Activated effector memory CD4-positive, alpha-beta T cell treated with anti-CD3 and anti-CD28 coated beads, Interleukin-2, amount 50 U/mL, for 16 hours (primary cell): ENCODE data around the gene PLA2G6.
"Not testable (repeated sequence)": the region's sequence is repeated elsewhere in the genome, so short reads cannot be mapped to it uniquely, and the experiment has no call there.

ENCODE experiments used
- DNase-seq: peaks from one replicate; pipeline ENCODE4 v3.0.0-alpha.2; 2020

Gene PLA2G6

DNA sequence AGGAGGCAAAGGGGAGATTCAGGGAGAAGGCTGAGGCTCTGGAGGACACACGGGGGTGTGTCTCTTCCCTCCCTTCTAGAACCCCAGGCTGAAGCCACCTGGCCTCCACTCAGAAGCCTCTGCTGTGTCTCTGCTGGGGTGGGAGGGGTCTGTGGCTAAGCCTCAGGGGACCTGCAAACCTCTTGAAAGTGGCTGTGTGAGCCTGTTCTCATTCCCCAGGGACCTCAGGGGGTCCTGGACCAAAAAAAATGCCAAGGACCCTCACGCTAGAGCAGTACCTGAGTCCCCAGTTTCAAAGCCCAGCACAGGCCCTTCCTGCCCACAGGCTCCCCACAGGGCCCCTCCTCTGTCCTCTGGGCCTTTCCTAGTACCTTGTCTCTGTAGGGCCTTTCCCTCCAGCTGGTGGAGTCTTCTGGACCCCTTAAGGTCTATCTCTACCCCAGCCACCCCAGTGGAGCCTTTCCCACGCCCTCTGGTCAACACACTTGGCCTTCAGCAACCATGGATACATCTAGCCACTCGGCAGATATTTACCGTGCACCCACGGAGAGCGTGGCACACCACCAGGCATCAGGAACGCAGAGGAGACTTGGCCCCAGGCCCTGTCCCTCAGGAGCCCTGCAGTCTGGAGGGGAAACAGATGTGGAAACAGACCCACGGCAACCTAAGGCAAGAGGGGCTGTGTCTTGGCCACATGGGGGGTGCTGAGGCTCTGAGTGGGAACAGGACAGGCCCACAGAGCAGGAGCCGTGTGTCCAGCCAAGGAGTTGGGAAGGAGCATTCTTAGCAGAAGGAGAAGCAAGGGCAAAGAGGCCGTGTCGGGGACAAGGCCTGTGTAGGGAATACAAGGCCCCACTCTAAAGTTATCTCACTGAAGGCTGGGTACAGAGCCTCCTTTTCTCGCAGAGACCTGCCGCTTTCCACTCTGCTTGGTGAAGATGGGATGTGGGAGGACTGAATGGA, 18.5 kb downstream of the PLA2G6 start:
- no peak for DNase-seq

DNA sequence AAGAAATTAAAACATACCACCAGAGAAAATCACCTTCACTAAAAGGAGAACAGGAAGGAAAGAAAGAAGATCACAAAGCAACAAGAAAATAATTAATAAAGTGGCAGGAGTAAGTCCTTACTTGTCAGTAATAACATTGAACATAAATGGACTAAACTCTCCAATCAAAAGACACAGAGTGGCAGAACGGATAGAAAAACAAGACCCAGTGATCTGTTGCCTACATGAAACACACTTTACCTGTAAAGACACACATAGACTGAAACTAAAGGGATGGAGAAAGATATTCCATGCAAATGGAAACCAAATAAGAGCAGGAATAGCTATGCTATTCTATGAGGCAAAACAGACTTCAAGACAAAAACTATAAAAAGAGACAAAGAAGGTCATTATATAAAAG, 25.9 kb downstream of the PLA2G6 start:
- DNase-seq: no peak

DNA sequence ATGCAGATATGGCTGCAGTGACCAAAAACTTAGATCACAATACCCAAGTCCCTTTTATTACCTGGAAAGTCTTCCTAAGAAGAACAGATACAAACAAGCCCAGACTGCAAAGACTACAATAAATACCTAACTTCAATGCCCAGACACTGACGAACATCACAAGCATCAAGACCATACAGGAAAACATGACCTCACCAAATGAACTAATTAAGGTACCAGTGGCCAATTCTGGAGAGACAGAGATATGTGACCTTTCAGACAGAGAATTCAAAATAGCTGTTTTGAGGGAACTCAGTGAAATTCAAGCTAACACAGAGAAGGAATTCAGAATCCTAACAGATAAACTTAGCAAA, 27.1 kb downstream of the PLA2G6 start:
- not testable (repeated sequence) for DNase-seq

DNA sequence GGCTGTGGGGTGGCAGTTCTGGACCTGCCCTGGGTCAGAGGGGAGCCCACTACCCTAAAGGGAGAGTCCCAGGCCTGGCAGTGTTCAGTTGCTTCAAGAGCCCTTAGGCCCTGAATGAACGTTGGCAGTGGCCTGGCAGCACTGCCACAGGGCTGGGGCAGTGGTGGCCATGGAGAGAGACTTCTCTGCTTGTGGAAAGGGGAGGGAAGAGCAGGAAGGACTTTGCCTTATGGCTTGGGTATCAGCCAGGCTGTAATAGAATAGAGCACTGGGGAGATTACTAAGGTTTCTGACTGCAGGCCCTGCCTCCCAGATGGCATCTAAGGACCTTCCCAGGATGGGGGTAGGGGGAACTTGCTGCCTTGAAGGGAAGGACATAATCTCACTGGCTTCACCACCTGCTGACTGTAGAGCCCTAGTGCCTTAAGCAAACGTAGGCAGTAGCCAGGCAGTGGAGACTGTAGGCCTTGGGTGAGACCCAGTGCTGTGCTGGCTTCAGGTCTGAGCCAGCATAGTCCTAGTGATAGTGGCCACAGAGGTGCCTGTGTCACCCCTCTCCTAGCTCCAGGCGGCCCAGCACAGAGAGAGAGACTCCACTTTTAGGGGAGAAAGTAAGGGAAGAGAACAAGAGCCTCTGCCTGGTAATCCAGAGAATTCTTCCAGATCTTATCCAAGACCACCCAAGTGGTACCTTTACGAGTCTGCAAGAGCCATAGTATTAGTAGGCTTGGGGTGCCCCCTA, 27.6 kb downstream of the PLA2G6 start:
- no peak for DNase-seq

DNA sequence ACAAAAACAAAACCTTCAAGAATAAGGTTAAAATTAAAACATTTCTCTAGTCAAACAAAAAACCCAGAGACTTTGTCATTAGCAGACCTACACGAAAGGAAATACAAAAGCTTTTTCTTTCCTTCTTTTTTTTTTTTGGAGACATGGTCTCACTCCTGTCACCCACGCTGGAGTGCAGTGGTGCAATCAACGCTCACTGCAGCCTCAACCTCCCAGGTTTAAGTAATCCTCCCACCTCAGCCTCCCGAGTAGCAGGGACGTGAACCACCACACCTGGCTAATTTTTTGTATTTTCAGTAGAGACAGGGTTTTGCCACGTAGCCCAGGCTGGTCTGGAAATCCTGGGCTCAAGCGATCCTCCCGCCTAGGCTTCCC, 30.5 kb downstream of the PLA2G6 start:
- no peak for DNase-seq

DNA sequence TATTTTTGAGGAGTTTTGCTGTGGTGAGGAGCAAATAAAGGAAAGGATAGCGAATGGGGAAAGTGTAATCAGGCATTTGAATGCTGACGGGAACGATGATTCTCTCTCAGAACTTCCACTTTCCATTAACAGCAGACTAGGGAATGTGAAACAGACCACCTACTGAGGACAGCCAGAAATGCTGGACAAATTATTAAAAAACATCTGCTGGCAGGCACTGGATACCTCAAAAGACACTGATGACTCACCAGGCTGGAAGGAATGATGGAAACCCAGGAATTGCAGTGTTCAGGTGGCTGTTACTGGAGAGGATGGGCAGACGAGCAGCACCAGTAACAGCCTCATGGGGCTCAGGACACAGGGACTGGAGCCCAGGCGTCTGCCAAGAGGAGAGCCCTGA, 33.4 kb downstream of the PLA2G6 start:
- DNase-seq: no peak

DNA sequence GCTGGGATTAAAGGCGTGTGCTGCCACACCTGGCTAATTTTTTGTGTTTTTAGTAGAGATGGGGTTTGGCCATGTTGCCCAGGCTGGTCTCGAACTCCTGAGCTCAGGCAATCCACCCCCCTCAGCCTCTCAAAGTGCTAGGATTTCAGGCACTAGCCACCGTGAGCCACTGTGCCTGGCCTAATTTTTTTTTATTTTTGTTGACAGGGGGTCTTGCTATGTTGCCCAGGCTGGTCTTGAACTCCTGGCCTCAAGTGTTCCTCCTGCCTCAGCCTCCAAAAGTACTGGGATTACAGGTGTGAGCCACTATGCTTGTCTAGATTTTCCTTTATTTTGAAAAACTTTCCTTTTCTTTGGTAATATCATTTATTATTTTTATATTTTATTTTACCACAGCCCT, 35.5 kb downstream of the PLA2G6 start:
- DNase-seq: not testable (repeated sequence)

DNA sequence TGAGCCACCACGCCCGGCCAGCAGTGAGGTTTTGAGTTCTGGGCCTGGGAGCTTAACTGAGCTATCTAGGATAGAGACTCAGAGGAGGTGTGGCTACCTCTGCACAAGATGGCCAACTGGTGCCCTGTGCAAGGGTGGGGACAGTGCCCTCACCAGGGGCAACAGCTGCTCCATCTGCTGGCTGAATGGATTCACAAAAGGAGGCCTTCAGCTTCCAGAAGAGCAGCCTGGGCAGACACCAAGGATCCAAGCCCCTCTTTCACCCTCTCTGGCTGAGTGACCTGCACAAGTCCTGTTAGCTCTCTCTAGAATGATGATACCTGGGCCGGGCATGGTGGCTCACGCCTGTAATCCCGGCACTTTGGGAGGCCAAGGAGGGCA, 37.6 kb downstream of the PLA2G6 start:
- no peak for DNase-seq

DNA sequence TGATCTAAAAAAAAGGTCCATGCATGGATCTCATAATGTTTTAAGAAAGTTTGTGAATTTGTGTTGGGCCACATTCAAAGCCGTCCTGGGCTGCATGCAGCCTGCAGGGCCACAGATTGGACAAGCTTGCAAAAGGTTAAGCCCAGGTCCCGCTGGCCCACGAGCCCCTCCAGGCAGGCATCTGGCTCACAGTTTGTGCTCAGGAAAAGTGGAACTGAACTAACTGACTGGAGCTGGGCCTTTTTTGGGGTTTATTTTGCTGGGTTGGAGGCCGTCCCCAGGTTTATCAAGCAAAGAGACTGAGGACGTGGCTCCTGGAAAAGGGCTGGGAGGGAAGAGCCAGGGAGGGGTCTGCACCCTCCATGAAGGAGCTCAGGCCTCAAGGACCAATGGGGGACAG, 39.0 kb downstream of the PLA2G6 start:
- no peak for DNase-seq

DNA sequence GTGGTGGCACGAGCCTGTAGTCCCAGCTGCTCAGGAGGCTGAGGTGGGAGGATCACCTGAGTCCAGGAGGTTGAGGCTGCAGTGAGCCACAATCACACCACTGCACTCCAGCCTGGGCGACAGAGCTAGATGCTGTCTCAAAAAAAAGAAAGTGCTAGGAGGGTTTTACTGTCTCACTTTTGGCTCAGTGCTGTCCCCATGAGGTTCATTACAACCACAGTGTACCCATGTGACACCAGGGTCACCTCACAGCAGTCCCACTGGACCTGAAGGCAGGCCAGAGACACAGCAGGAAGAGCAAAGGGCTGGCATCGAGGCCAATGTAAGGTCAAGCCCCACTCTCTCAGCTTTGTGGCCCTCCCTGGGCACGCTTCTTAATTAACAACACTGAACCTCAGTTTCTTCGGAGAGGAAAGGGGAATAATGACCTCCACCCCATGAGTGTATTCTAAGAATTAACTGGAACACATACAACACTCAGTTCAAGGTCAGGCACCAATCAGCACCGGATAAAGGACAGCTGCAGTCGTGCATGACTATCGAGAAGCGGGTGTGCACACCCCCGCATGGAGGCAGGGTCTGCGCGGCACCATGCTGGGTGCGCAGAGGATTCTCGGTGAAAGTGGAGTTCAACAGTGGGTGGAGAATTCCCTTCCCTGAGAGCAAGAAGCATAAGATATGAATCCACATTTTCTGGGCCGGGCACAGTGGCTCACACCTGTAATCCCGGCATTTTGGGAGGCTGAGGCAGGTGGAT, 40.2 kb downstream of the PLA2G6 start:
- DNase-seq: no peak

DNA sequence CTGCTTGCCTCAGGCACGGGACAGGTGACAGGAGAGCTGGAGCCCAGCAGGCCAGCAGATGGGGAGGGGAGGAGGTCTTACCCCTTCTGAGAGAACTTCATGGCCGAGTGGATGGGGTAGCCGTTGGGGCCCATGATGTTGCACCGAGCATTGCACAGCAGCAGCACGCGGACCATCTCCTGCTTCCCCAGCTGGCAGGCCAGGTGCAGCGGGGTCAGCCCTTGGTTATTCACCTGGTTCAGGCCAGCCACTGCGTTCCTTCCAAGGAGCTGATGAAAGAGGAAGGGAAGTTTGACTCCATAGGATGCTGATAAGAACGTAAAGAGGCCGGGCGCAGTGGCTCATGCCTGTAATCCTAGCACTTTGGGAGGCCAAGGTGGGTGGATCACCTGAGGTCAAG, 41.7 kb downstream of the PLA2G6 start:
- no peak for DNase-seq

DNA sequence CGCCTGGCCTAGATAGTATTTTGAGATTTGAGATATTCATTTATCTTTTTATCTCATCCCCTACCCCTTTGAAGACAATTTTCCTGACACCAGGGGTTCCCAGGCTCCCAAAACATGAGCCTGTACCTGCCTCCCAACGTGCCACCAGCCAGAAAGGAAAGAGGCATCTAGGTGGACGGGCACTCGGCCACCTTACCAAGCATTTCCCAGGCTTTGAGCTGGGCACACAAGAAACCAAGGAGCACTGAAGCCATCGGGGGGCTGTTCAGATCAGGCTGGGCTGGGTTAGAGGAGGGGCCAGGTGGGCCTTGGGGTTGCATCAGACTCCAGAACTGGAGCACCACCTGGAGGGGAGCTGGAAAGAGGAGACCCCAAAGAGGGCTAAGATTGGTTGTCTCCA, 42.7 kb downstream of the PLA2G6 start:
- DNase-seq: no peak

DNA sequence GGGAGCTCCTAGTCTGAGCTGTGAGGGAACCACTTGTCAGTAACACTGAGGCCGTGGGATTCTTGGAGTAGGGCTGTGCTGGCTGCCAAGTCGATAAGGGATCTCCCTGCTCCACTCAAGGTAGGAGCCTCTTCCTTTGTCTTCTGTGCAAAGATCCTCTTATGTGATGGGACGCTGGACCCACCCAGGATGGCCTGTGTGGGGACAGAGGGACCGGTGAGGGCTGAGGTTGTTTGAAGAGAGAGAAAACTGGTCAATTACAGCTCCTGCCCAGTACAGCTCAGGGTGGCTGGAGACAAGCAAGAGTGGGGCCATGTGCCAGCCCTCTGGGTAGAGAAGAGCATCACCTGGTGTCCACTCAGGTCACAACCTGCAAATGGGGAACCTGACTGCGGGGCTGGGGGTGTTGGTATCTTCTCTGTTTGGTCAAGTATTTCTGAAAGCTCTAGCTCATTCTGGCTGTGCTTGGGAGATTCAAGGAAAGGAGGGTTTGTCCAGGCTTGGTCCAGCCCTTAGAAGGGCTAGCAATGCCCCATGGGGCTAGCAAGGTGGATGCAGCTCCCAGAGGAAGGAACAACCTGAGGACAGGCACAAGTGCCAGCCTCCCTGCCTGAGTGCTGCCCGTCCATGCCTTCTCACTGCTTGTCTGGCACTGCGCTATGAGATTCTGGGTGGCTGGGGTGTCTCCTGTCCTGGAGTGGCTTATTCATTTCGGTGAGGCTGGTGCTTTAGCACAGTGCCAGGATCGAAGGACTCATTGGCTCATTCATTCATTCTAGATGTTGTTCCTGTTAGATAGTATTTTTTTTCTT, 43.5 kb downstream of the PLA2G6 start:
- no peak for DNase-seq

DNA sequence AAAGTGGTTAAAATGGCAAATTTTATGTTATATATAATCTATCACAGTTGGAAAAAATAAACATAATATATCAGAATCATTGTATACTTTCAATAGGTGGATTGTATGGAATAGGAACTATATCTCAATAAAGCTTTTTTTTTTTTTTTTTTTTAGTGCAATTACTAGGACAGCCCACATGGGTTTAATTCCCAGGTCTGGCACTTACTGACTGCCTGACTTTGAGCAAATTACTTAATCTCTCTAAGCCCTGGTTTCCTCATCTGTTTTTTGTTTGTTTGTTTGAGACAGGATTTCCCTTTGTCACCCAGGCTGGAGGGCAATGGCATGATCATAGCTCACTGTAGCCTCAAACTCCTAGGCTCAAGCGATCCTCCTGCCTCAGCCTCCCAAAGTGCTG, 45.0 kb downstream of the PLA2G6 start:
- DNase-seq: no peak

DNA sequence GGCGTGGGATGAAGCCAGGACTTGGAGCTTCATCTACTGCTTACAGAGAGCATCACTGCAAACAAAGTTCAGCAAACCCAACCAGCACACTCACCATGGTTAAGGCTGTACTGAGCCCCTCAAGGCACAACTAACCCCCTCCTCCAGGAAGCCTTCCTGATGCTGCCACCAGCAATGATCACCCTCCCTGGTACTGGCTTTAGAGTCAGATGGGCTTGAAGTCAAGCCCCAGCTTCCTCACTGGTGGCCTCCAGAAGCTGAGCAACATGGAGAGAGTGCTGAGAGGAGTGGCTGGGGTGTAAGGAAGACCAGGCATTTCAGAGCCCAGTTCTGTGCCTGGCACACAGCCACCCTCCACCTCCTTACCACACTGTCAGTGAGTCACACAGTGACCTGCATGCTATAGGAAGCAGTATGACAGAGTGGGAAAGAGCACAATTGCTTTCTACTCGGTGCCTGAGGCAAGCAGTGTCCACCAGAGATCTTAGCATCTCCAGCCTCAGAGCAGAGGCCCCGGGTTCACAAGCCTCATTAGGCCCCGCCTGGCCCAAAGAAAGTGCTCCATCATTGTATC, 46.4 kb downstream of the PLA2G6 start:
- no peak for DNase-seq

DNA sequence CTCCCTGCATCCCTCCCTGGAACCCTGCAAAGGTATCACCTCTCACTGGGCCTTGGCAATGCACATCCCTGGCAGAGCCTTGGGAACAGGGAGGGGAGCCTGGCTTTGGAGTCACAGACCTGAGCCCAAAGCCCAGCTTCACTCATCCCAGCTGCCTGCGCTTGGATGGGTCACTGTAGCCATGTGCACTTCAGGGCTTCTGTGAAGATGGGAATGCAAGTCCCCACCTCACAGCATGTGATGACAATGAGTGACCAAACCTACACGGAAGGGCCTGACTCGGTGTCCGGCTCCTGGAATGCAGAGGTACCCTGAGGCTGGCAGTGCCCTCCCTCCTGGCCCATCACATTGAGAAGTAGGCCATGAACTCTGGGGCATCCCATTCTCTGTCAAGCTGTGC, 48.3 kb downstream of the PLA2G6 start:
- DNase-seq: no peak

DNA sequence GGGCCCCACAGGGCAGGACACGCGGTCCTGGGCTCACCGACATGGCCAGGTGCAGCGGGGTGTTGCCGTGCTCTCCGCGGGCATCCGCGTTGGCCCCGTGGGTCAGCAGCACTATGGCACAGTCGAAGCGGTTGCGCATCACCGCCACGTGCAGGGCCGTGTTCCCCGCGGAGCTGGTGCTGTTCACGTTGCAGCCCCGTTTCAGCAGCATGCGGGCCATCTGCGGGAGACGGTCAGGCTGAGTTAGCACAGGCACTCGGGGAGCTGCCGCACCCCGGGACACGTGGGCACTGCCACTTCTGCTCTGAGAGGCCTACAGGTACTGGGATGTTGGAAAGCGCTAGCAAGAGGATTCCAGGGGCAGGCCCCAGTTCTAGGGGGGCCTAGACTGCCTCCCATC, 48.8 kb downstream of the PLA2G6 start:
- no peak for DNase-seq

DNA sequence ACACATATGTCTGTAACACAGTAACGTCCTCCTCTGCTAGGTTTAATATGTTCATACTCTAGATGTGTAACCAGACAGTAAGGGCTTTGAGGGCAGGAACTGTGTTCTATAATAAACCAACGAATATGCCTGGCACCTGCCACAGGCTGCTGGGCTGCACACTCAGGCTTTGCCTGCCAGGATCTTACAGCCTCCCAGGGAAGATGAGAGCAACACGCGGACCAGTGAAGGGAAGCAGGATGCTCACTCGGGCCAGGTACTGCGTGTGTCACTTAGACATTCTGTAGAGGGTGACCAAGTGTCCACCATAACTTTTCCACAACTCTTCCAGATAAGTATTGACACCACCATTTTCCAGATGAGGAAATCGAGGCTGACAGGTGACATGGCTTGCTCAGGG, 49.5 kb downstream of the PLA2G6 start:
- DNase-seq: peak; percentile 37

DNA sequence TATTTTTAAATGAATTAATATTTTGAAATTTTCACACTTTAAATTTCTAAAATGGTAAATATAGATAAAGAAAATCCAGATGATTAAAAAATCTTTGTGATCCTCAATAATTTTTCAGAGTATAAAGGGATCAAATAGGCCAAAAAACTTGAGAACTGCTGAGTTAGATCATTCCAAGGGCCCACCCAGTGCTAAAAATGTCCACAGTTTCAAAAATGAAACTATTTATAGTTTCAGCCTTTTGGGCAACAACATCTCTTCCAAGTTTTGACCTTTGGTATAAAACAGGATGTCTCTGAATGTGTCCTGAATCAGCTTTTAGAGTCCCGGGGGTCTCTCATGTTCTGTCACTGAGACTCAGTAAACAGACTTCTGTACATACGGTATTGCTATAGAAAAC, 50.2 kb downstream of the PLA2G6 start:
- DNase-seq: no peak

DNA sequence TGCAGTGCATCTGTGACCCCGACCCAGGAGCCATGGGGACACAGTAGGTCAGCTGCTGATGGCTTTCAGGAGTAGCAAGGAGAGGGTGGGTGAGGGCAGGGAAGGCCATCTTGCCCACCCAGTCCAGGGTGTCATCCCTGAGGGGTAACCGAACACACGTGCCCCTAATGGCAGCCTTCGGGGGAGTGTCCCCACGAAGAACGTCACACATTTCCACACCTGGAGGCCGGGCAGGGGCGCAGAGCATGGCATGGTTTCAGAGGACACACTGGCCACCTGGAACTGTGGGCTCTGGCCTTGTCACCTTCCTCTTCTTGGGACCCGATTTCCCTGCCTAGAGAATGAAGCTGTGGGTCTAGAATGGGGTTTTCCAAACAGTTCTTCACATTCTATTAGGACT, 51.8 kb downstream of the PLA2G6 start:
- no peak for DNase-seq

DNA sequence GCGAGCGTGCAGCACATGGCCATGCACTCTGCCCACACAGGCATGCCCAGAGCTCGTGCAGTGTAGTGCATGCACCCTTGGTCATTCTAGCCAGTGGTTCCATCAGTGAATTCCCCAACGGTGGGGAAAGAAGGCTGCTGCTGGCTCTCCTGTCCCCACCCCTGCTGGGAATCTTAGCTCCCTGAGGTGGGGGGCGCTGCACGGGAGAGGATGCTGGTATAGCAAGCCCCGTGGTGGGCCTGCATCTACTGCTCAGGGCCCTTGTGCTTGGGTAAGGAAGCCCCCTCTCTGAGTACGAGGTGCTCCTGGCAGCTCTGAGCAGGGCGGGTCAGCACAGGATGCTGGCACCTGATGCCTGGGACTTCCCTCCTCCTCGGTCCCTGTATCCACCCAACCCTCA, 52.6 kb downstream of the PLA2G6 start:
- DNase-seq: no peak

DNA sequence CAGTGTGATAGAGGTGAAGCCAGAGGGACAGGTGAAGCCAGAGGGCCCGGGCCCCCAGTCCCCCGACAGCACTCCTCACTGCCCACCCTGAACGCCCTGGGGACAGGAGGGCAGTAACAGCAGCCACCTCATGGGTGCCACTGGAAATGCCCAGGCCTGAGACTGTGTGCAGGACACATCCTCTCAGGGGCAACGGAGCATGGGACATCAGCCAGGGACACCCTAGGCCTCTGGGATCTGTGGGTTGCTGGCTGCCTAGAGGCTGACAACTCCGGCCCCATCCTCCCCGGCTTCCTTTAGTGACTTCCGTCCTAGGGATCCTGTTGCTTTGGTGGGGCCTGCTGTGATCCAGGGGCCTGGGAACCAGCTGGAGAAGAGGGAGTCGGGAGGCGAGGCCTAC, 53.8 kb downstream of the PLA2G6 start:
- no peak for DNase-seq
